GM12801 (cell line): ENCODE measurements around the gene OVAAL.

Source experiments
- TF ChIP-seq, protein P1 (sequence below): IDR thresholded peaks from one replicate; pipeline ENCODE4 v1.5.1; 2011; ENCODE audit warnings: control low read depth; ENCODE audit not compliant: insufficient read length; ENCODE audit errors: extremely low read depth

OVAAL gene

DNA sequence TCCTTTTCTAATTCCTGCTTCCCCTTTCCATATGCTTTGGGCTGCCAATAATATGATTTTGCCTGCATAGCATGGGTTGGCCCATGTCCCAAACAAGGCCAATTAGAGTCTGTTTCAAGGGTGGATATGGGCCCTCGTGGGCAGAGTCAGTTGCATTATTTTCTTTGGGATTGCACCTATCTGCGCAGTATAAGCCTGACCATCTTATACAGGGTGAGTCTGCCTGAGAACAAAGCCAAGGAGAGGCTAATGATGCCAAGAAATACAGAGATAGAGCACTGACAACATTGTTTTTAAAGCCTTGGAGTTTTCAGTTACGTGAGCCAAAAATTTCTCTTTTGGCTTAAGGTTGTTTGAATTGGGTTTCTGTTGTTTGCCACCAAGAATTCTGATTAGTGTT lies 18.6 kb downstream of the OVAAL start:
- TF ChIP-seq, protein P1, sequence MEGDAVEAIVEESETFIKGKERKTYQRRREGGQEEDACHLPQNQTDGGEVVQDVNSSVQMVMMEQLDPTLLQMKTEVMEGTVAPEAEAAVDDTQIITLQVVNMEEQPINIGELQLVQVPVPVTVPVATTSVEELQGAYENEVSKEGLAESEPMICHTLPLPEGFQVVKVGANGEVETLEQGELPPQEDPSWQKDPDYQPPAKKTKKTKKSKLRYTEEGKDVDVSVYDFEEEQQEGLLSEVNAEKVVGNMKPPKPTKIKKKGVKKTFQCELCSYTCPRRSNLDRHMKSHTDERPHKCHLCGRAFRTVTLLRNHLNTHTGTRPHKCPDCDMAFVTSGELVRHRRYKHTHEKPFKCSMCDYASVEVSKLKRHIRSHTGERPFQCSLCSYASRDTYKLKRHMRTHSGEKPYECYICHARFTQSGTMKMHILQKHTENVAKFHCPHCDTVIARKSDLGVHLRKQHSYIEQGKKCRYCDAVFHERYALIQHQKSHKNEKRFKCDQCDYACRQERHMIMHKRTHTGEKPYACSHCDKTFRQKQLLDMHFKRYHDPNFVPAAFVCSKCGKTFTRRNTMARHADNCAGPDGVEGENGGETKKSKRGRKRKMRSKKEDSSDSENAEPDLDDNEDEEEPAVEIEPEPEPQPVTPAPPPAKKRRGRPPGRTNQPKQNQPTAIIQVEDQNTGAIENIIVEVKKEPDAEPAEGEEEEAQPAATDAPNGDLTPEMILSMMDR = no peak

DNA sequence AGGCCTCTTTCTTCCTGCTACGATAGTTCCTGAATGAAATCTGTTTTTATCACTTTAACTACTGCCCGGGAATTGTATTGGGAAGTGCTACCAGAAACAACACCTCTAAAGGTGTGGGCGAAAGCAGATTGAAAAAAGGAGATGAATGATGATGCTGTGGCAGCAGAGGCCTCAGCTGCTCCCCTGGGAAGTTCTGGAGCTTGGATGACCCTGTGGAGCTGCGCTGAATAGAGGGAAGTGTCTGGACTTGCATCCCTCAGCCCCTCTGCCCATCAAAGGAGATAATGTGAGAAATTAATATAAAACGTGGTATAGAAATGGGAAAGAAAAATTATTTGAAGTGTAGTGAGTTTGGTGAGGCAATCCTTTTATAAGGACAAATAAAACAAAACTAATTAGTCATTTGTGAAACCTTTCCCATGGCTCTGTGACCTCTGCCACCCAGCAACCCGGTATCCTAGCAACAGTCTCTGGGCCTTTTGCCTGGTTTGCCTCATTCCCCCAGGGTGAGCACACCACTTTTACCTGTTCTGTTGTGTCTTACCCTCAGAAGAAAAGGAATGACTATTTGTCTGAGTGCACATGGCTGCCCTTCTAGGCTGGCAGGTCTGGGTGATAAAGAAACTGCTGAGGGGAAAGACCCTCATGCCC lies 21.3 kb downstream of the OVAAL start:
- TF ChIP-seq, protein P1 = no peak

DNA sequence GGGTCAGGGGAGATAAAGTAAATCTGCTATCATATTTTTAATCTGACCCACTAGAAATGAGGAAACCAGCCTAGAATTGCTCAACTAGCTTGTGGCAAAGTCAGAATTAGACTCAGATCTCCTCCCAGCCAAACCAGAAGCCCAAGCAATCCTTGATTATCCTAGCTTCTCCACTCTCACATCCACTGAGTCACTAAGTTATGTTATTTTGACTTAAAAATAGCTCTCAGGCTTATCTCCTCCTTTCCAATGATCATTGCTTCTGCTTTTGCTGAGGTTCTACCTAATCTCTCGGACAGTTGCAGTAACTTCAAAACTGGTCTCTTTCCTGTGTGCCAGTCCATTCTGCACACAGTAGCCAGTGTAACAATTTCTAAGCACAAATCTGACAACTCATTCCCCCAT lies 22.9 kb downstream of the OVAAL start:
- TF ChIP-seq, protein P1 = no peak

DNA sequence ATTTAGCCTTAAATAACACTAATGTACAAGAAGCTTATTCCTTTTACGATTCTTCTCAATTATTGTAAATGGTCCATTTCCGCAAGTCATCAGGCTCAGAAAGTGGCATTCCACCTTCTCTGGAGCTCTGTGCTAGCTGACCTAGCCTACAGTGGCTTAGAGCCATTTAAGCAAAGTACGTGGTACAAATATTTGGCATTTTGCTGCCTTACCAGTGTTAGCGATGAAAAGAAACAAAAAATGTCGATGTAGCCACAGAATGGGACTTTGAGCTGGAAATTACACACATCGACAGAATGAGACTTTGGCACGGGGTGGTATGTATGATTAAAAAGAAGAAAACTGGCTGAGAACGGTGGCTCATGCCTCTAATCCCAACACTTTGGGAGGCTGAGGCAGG lies 26.1 kb downstream of the OVAAL start:
- TF ChIP-seq, protein P1 = no peak

DNA sequence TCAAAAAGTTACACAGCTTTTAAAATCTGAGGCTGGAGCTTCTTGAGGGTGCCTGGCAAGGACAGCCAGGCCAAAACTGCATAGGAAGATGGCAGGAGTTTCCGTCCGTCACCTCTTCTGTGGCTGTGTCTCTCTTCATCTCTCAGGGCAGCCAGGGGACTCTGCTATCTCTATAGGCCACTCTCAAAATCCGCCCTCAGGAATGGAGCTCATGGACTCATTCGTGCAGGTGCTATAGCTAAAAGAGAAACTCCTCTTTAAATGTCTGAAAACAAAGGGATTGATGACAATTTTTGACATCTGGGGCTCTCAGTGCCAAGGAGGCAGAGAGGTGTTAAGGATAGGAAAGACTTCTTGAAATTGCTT lies 27.2 kb downstream of the OVAAL start:
- TF ChIP-seq, protein P1 = no peak

DNA sequence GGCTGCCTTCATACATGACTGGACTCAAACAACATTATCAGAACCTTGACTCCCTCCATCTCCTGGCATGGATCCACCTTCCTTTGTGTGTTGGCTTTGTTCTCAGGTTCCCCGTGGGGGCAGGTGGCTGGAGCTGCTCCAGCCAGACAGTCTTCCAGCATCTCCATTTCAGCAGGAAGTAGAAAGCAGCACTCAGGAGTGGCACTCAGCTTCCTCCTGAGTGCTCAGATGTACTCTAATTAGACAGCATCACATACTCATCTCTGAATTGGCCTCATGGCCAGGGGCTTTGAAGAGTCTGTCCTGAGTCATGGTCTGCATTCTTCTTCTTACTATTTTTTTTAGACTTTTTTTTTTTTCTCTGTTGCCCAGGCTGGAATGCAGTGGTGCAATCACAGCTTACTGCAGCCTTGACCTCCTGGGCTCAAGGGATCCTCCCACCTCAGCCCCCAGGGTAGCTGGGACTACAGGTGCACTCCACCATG lies 27.9 kb downstream of the OVAAL start:
- TF ChIP-seq, protein P1 = no peak

DNA sequence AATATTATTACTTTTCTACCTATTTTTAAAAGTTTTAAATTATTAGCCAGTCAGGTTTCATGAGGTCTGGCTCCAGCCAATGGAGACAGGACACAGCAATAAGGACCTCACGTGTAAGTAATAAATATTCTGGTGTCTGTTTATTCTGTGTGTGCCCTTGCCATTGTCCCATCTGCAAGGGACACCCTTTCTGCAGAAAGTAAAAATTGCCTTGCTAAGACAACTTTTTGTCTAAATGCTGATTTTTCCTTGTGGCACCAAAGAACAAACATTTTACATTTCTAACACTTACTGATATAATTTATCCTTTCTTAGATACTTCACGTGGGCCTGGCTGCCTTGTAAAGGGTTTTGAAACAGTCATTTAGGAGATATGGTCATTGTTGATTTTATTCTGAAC lies 29.4 kb downstream of the OVAAL start:
- TF ChIP-seq, protein P1 = no peak

DNA sequence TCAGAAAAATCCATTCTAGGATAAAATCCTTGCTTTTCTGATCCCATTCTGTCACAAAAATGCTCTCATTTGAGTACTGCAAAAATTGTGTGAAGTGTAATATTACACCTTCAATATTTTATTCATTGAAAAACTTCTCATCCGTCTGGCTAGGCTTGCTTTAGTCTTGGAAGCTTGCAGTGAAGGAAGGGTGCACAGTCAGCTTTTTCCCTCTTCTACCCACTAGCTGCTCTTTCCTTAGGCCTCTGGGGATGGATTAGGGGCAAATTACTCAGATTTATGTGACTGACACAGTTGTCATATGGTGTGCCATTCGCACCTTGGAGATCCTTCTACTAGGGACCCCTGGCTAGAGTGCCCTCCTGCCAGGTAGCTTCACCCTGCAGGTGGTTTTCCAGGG lies 32.1 kb downstream of the OVAAL start:
- TF ChIP-seq, protein P1 = no peak
